ENCODE measurements around the gene STXBP1.

The STXBP1 gene

DNA sequence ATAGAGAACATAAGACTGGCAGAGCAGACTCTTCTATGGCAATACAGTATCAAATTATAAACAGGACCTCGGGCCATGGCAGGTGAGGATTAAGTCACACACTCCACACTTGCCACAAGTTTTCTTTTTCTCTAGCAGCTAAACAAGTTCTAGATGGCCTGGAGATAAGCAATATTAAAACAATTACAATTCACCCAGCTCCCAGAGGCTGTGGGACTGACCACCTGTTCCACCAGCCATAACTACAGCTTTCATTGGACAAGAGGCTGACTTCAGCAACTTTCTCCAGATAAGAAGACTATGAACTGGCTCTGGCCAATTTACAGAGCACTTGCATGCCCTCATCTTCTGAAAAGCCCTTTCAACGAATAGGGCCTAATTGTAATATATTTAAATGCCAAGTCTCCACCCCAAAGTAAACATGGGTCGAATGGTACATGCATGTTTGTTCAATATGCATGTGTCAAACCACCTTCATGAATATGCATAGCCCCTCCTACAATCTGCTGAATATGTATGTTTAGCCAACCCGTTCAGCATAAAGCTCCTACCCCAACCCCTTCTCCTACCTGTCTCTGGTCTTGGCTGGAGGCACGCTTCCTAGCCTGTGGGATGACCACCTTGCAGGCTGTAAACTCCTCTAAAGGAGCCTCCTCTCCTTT, 88.6 kb downstream of the STXBP1 start (continued):
- TF ChIP-seq, protein P1, sequence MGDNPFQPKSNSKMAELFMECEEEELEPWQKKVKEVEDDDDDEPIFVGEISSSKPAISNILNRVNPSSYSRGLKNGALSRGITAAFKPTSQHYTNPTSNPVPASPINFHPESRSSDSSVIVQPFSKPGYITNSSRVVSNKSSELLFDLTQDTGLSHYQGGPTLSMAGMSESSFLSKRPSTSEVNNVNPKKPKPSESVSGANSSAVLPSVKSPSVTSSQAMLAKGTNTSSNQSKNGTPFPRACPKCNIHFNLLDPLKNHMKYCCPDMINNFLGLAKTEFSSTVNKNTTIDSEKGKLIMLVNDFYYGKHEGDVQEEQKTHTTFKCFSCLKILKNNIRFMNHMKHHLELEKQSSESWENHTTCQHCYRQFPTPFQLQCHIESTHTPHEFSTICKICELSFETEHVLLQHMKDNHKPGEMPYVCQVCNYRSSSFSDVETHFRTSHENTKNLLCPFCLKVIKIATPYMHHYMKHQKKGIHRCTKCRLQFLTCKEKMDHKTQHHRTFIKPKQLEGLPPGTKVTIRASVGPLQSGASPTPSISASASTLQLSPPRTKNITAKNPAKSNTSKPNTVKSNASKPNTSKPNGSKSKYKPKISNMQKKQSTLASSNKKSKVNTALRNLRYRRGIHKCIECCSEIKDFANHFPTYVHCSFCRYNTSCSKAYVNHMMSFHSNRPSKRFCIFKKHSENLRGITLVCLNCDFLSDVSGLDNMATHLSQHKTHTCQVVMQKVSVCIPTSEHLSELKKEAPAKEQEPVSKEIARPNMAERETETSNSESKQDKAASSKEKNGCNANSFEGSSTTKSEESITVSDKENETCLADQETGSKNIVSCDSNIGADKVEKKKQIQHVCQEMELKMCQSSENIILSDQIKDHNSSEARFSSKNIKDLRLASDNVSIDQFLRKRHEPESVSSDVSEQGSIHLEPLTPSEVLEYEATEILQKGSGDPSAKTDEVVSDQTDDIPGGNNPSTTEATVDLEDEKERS (tag by site-specific recombination; IDR thresholded peaks at IDR 0.05) = no peak
- TF ChIP-seq, protein P2, sequence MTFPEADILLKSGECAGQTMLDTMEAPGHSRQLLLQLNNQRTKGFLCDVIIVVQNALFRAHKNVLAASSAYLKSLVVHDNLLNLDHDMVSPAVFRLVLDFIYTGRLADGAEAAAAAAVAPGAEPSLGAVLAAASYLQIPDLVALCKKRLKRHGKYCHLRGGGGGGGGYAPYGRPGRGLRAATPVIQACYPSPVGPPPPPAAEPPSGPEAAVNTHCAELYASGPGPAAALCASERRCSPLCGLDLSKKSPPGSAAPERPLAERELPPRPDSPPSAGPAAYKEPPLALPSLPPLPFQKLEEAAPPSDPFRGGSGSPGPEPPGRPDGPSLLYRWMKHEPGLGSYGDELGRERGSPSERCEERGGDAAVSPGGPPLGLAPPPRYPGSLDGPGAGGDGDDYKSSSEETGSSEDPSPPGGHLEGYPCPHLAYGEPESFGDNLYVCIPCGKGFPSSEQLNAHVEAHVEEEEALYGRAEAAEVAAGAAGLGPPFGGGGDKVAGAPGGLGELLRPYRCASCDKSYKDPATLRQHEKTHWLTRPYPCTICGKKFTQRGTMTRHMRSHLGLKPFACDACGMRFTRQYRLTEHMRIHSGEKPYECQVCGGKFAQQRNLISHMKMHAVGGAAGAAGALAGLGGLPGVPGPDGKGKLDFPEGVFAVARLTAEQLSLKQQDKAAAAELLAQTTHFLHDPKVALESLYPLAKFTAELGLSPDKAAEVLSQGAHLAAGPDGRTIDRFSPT (tag by site-specific recombination; IDR thresholded peaks at IDR 0.05) = no peak

DNA sequence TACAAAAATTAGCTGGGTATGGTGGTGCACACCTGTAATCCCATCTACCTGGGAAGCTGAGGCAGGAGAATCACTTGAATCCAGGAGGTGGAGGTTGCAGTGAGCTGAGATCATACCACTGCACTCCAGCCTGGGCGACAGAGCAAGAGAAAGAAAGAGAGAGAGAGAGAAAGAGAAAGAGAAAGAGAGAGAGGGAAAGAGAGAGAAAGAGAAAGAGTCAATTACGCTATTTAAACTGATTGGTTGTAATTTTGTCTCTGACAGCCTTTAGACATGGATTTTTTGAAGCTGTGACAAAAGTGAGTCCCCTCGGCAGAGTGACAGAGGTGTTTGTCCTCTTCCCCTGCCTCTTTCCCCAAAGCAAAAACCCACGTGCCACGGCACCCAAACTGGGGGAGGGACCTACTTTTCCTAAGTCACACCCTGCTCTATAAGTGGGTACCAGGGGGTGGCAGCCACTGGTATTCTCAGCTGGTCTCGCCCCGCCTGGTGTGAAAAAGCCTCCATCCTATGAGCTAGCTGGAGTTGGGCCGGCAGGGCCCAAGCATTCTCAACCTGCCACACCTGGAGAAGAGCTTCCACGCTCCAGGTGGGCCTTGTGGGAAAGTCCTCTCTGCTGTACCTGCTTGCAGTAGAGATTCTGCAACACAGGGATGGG, 91.3 kb downstream of the STXBP1 start:
- Histone ChIP-seq H3K9me3 (ENCODE audit: control insufficient read depth, insufficient read depth, low read depth, low read length) (no peaks in the 10 kb centered on the region), H3K36me3 (ENCODE audit: control insufficient read depth in 2 of 2, insufficient read depth in 1 of 2, low read length in 2 of 2) (no peaks in the 10 kb centered on the region), H3K4me1 (ENCODE audit: control insufficient read depth, insufficient read depth, low read length) (no peaks in the 10 kb centered on the region), H3K27ac (ENCODE audit: extremely low read depth, low read depth, low read length) (no peak overlapping the region), H3K4me3 (ENCODE audit: low read depth, low read length) (no peak overlapping the region)
- POLR2A ChIA-PET = no interaction called here
- TF ChIP-seq, protein P3, sequence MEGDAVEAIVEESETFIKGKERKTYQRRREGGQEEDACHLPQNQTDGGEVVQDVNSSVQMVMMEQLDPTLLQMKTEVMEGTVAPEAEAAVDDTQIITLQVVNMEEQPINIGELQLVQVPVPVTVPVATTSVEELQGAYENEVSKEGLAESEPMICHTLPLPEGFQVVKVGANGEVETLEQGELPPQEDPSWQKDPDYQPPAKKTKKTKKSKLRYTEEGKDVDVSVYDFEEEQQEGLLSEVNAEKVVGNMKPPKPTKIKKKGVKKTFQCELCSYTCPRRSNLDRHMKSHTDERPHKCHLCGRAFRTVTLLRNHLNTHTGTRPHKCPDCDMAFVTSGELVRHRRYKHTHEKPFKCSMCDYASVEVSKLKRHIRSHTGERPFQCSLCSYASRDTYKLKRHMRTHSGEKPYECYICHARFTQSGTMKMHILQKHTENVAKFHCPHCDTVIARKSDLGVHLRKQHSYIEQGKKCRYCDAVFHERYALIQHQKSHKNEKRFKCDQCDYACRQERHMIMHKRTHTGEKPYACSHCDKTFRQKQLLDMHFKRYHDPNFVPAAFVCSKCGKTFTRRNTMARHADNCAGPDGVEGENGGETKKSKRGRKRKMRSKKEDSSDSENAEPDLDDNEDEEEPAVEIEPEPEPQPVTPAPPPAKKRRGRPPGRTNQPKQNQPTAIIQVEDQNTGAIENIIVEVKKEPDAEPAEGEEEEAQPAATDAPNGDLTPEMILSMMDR (tag by site-specific recombination; IDR thresholded peaks at IDR 0.05) = no peak
- no peak for TF ChIP-seq ZNF529 (tag by site-specific recombination; IDR thresholded peaks at IDR 0.05; ENCODE audit: insufficient replicate concordance)
- no peak for TF ChIP-seq OSR2 (tag by site-specific recombination; IDR thresholded peaks at IDR 0.05)
- peak; percentile 83 for TF ChIP-seq PRDM1 (tag by site-specific recombination; IDR thresholded peaks at IDR 0.05)
- TF ChIP-seq, protein P4, sequence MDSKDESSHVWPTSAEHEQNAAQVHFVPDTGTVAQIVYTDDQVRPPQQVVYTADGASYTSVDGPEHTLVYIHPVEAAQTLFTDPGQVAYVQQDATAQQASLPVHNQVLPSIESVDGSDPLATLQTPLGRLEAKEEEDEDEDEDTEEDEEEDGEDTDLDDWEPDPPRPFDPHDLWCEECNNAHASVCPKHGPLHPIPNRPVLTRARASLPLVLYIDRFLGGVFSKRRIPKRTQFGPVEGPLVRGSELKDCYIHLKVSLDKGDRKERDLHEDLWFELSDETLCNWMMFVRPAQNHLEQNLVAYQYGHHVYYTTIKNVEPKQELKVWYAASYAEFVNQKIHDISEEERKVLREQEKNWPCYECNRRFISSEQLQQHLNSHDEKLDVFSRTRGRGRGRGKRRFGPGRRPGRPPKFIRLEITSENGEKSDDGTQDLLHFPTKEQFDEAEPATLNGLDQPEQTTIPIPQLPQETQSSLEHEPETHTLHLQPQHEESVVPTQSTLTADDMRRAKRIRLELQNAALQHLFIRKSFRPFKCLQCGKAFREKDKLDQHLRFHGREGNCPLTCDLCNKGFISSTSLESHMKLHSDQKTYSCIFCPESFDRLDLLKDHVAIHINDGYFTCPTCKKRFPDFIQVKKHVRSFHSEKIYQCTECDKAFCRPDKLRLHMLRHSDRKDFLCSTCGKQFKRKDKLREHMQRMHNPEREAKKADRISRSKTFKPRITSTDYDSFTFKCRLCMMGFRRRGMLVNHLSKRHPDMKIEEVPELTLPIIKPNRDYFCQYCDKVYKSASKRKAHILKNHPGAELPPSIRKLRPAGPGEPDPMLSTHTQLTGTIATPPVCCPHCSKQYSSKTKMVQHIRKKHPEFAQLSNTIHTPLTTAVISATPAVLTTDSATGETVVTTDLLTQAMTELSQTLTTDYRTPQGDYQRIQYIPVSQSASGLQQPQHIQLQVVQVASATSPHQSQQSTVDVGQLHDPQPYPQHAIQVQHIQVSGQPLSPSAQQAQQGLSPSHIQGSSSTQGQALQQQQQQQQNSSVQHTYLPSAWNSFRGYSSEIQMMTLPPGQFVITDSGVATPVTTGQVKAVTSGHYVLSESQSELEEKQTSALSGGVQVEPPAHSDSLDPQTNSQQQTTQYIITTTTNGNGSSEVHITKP (tag by site-specific recombination; IDR thresholded peaks at IDR 0.05) = 0 out of 2 replicates have a peak, but pooled peaks have one; percentile 19
- 0 out of 2 replicates have a peak, but pooled peaks have one; percentile 30 for TF ChIP-seq ZNF366 (tag by site-specific recombination; conservative IDR thresholded peaks at IDR 0.05)
- TF ChIP-seq ZNF747 (tag by site-specific recombination; IDR thresholded peaks at IDR 0.05) = no peak
- TF ChIP-seq GLI2 (tag by site-specific recombination; IDR thresholded peaks at IDR 0.05; ENCODE audit: borderline replicate concordance, low read depth) = no peak
- no peak for TF ChIP-seq ZBTB7A (tag by site-specific recombination; IDR thresholded peaks at IDR 0.05; ENCODE audit: low read depth)
- TF ChIP-seq ZNF596 (tag by site-specific recombination; IDR thresholded peaks at IDR 0.05) = peak; percentile 71
- TF ChIP-seq, protein P5, sequence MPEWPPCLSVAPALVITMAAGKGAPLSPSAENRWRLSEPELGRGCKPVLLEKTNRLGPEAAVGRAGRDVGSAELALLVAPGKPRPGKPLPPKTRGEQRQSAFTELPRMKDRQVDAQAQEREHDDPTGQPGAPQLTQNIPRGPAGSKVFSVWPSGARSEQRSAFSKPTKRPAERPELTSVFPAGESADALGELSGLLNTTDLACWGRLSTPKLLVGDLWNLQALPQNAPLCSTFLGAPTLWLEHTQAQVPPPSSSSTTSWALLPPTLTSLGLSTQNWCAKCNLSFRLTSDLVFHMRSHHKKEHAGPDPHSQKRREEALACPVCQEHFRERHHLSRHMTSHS (tag by site-specific recombination; IDR thresholded peaks at IDR 0.05) = no peak
- TF ChIP-seq HOXC10 (CRISPR knock-in tag; IDR thresholded peaks at IDR 0.05) = no peak
- no peak for TF ChIP-seq HOXA7 (CRISPR knock-in tag; IDR thresholded peaks at IDR 0.05; ENCODE audit: borderline replicate concordance)
- TF ChIP-seq SCRT2 (tag by site-specific recombination; IDR thresholded peaks at IDR 0.05) = no peak
- CTCF ChIA-PET = interaction anchor here (0.6 to 1.4 kb wide), 5 partner anchors 32 to 762 kb away, joined by 3 to 4 read pairs (median 3); partner anchors contain the start of gene TOR2A

All from HEK293 (cell line).